Activated effector memory CD4-positive, alpha-beta T cell treated with Interleukin-2 at 50 U/mL for 16 hours (primary cell): ENCODE results near the gene LRRN3.

Source experiments
- DNase-seq: peaks from one replicate; pipeline ENCODE4 v3.0.0-alpha.2; 2020

The LRRN3 gene

GRCh38 chr7:111173528-111173927 is 82.6 kb downstream of the LRRN3 start:
- no peak for DNase-seq

- DNase-seq = no peak
Measured at GRCh38 chr7:111173990-111174389, 83.1 kb downstream of the LRRN3 start.

- no peak for DNase-seq
Measured at GRCh38 chr7:111174510-111174909, 83.6 kb downstream of the LRRN3 start.
